Measurements from ENCODE around the gene OR6C70. TPM values are rescaled to one million over a fixed set of nuclear protein-coding genes. Genes with fewer than 3 reads are reported as not detected.

OR6C70 gene
- total RNA-seq, 1 experiment from 2014 or later = not detected

DNA sequence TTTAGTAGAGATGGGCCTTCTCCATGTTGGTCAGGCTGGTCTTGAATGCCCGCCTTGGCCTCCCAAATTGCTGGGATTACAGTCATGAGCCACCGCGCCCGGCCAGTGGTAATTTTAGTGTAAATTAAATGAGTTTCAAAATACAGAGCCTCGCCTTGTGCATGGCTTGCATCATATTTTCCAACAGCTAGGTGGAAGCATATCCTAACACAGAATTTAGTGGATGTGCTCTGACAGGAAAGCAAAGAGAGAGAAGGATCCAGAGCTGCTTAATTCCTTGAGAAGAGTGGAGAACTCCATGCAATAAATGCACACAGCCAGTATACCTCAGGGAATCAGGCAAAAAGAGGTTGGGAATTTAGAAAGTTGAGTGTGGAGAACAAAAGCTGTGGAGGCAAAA lies 23.6 kb downstream of the OR6C70 start:
- DNase-seq (ENCODE audit: low read depth, low spot score) (no peak), ATAC-seq (no peak)
- BruUV-seq (replicated peaks) = no TSS peak
- intact Hi-C loops (cut with micrococcal nuclease; ENCODE audit: unreplicated experiment) (no loop called here), in situ Hi-C loops (cut with HindIII; ENCODE audit: low pct_unique_long_range_greater_than_20kb, low sequenced_read_pairs) (no loop called here)
- no peaks in the 10 kb centered on the region for H3K36me3 ChIP-seq (ENCODE audit: control insufficient read depth, insufficient read depth, low read length)
- H3K9me3 ChIP-seq (ENCODE audit: control insufficient read depth, insufficient read depth, low read depth, low read length) = no peaks in the 10 kb centered on the region
- no peaks in the 10 kb centered on the region for H3K27me3 ChIP-seq (ENCODE audit: control insufficient read depth, insufficient read depth, low read length)
- no peaks in the 10 kb centered on the region for H3K4me1 ChIP-seq (ENCODE audit: control insufficient read depth, insufficient read depth, low read length)
- peak; percentile 34 for TF ChIP-seq CTCF (IDR thresholded peaks at IDR 0.05)
- TF ChIP-seq SIN3A (IDR thresholded peaks at IDR 0.05; ENCODE audit: borderline replicate concordance, insufficient read depth, low read depth, low read length) = no peak
- H3K27ac ChIP-seq (ENCODE audit: low read length) = no peak overlapping the region
- ChIA-PET CTCF (interaction anchor here (0.7 kb wide), 1 partner anchor 173 kb away, joined by 3 read pairs; no protein-coding TSS in a partner anchor), POLR2A (no interaction called here)
- H3K4me3 ChIP-seq (ENCODE audit: low read depth in 2 of 2, low read length in 2 of 2) = no peak overlapping the region

GRCh38 chr12:55445357-55445756 lies 24.6 kb downstream of the OR6C70 start:
- Histone ChIP-seq H3K4me3 (ENCODE audit: low read depth in 2 of 2, low read length in 2 of 2) (no peak overlapping the region), H3K9me3 (ENCODE audit: control insufficient read depth, insufficient read depth, low read depth, low read length) (no peaks in the 10 kb centered on the region), H3K27me3 (ENCODE audit: control insufficient read depth, insufficient read depth, low read length) (no peaks in the 10 kb centered on the region), H3K36me3 (ENCODE audit: control insufficient read depth, insufficient read depth, low read length) (no peaks in the 10 kb centered on the region), H3K27ac (ENCODE audit: low read length) (no peak overlapping the region), H3K4me1 (ENCODE audit: control insufficient read depth, insufficient read depth, low read length) (no peaks in the 10 kb centered on the region)
- POLR2A ChIA-PET = no interaction called here
- no peak for DNase-seq (ENCODE audit: low read depth, low spot score)
- CTCF ChIA-PET = no interaction called here
- in situ Hi-C loops (cut with HindIII; ENCODE audit: low pct_unique_long_range_greater_than_20kb, low sequenced_read_pairs) = no loop called here
- ATAC-seq = no peak
- intact Hi-C loops (cut with micrococcal nuclease; ENCODE audit: unreplicated experiment) = no loop called here
- TF ChIP-seq TCF7L2 (IDR thresholded peaks at IDR 0.05; ENCODE audit: low read depth, low read length) (no peak), POLR2AphosphoS5 (IDR thresholded peaks at IDR 0.05; ENCODE audit: low read depth, low read length) (no peak), CTCF (IDR thresholded peaks at IDR 0.05) (no peak), SIN3A (IDR thresholded peaks at IDR 0.05; ENCODE audit: borderline replicate concordance, insufficient read depth, low read depth, low read length) (no peak)
- TF ChIP-seq, protein P1, sequence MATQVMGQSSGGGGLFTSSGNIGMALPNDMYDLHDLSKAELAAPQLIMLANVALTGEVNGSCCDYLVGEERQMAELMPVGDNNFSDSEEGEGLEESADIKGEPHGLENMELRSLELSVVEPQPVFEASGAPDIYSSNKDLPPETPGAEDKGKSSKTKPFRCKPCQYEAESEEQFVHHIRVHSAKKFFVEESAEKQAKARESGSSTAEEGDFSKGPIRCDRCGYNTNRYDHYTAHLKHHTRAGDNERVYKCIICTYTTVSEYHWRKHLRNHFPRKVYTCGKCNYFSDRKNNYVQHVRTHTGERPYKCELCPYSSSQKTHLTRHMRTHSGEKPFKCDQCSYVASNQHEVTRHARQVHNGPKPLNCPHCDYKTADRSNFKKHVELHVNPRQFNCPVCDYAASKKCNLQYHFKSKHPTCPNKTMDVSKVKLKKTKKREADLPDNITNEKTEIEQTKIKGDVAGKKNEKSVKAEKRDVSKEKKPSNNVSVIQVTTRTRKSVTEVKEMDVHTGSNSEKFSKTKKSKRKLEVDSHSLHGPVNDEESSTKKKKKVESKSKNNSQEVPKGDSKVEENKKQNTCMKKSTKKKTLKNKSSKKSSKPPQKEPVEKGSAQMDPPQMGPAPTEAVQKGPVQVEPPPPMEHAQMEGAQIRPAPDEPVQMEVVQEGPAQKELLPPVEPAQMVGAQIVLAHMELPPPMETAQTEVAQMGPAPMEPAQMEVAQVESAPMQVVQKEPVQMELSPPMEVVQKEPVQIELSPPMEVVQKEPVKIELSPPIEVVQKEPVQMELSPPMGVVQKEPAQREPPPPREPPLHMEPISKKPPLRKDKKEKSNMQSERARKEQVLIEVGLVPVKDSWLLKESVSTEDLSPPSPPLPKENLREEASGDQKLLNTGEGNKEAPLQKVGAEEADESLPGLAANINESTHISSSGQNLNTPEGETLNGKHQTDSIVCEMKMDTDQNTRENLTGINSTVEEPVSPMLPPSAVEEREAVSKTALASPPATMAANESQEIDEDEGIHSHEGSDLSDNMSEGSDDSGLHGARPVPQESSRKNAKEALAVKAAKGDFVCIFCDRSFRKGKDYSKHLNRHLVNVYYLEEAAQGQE (IDR thresholded peaks at IDR 0.05; ENCODE audit: insufficient read depth in 1 of 2, low read depth in 2 of 2, low read length in 1 of 2) = no peak
- BruUV-seq (replicated peaks) = no TSS peak
